ENCODE results near the gene TPP2.

TPP2 gene

GRCh38 chr13:102591988-102592781 is 4.6 kb upstream of the TPP2 start:
- in situ Hi-C loops (cut with MboI; ENCODE audit: low pct_unique_long_range_greater_than_20kb, low sequenced_read_pairs): no loop called here
- peak; percentile 88 for DNase-seq

- in situ Hi-C loops (cut with MboI; ENCODE audit: low pct_unique_long_range_greater_than_20kb, low sequenced_read_pairs): no loop called here
- no peak for DNase-seq
Observed at GRCh38 chr13:102593466-102593865, 3.3 kb upstream of the TPP2 start.

GRCh38 chr13:102597029-102597961 is 509 bp downstream of the TPP2 start:
- in situ Hi-C loops (cut with MboI; ENCODE audit: low pct_unique_long_range_greater_than_20kb, low sequenced_read_pairs): no loop called here
- DNase-seq: peak; percentile 88

GRCh38 chr13:102598061-102598460 is 1.3 kb downstream of the TPP2 start:
- no peak for DNase-seq

DNA sequence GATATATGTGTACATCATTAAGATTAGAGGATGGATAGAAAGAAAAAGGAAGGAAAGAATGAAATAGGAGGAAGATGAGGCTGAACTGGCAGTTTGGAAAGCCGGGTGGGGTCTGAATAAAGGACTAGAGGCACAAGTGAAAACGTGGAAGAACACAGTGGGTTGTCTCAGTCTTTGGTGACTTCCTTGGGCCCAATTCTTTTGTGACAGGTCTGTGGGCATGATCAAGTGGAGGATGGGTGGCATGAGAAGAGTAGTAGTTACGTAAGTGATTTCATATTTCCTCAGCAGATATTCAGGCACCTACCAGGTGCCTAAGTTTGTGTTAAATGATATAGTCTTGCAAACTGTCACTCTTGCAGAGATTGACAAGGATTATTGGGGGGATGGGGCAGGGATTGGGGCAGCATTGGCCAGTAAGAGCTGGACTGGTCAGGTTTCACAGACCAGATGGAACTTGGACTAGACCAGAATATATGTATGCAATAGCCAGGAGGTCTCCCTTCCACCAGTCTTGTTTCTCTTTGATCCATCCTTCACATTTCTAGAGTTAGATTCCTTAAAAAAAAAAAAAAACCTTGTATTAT is 2.7 kb downstream of the TPP2 start:
- in situ Hi-C loops (cut with MboI; ENCODE audit: low pct_unique_long_range_greater_than_20kb, low sequenced_read_pairs): no loop called here
- no peak for DNase-seq

More at GRCh38 chr13:102598061-102598460, 1.3 kb downstream of the TPP2 start:
- in situ Hi-C loops (cut with MboI; ENCODE audit: low pct_unique_long_range_greater_than_20kb, low sequenced_read_pairs): no loop called here

GRCh38 chr13:102606537-102607309 is 9.9 kb downstream of the TPP2 start:
- DNase-seq: no peak
- in situ Hi-C loops (cut with MboI; ENCODE audit: low pct_unique_long_range_greater_than_20kb, low sequenced_read_pairs): no loop called here

- in situ Hi-C loops (cut with MboI; ENCODE audit: low pct_unique_long_range_greater_than_20kb, low sequenced_read_pairs): no loop called here
- DNase-seq: no peak
Observed at GRCh38 chr13:102608974-102609373, 12.2 kb downstream of the TPP2 start.

GRCh38 chr13:102609696-102610095 is 12.9 kb downstream of the TPP2 start:
- no peak for DNase-seq
- in situ Hi-C loops (cut with MboI; ENCODE audit: low pct_unique_long_range_greater_than_20kb, low sequenced_read_pairs): no loop called here

- in situ Hi-C loops (cut with MboI; ENCODE audit: low pct_unique_long_range_greater_than_20kb, low sequenced_read_pairs): no loop called here
- DNase-seq: no peak
Observed at GRCh38 chr13:102610296-102610895, 13.6 kb downstream of the TPP2 start.

GRCh38 chr13:102617697-102618350 is 21.0 kb downstream of the TPP2 start:
- no peak for DNase-seq
- in situ Hi-C loops (cut with MboI; ENCODE audit: low pct_unique_long_range_greater_than_20kb, low sequenced_read_pairs): no loop called here

DNA sequence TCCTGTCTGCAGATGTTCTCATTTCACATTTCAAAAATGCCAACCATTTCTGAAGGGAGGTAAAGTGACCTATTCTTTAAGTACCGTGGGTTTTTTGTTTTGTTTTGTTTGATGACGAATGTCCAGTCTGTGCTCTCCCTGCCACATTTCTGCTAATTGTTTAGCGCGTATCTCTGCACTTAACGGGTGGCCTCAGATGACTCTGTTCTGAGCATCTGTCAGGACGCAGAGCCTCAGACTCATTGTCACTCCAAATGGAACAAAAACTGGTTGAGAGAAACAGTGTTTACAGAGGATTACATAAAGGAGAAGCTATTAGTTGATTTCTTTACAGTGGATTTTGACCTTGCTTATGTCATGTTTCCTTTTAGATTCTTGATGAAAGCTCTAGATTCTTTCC is 23.7 kb downstream of the TPP2 start:
- in situ Hi-C loops (cut with MboI; ENCODE audit: low pct_unique_long_range_greater_than_20kb, low sequenced_read_pairs): no loop called here
- no peak for DNase-seq

DNA sequence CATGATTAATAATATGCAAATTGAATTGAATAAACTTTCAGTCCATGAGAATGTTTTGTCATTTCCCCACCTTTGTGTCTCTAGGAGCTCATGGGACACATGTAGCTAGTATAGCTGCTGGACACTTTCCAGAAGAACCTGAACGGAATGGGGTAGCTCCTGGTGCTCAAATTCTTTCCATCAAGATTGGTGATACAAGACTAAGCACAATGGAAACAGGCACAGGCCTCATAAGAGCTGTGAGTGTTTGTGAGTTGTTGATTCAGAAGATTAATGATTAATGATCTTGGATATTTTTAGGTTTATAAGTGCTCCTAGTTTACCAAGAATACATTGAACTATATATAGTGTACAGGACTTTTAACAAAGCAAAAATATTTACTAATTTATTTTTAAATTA is 30.1 kb downstream of the TPP2 start:
- no peak for DNase-seq
- in situ Hi-C loops (cut with MboI; ENCODE audit: low pct_unique_long_range_greater_than_20kb, low sequenced_read_pairs): no loop called here

GRCh38 chr13:102628559-102628958 is 31.8 kb downstream of the TPP2 start:
- in situ Hi-C loops (cut with MboI; ENCODE audit: low pct_unique_long_range_greater_than_20kb, low sequenced_read_pairs): no loop called here
- no peak for DNase-seq

GRCh38 chr13:102631198-102631597 is 34.4 kb downstream of the TPP2 start:
- DNase-seq: no peak
- in situ Hi-C loops (cut with MboI; ENCODE audit: low pct_unique_long_range_greater_than_20kb, low sequenced_read_pairs): no loop called here

DNA sequence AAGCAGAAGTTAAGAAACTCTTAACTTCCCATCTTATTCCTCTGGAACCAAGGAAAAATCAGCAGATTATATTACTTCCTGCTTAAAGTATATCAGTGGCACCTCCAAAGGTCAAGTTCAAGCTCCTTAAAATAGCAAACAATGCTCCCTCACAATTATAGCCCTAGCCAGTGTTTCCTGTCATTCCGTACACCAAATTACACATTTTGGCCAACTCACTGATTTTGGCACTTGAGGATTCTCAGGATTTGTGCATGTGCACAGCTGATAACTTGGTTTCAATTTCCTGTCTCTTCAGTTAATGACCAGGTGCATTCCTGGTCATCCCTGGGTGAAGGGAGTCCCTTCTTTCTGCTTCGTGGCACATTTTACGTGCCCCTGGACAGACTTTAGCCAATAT is 42.0 kb downstream of the TPP2 start:
- no peak for DNase-seq
- in situ Hi-C loops (cut with MboI; ENCODE audit: low pct_unique_long_range_greater_than_20kb, low sequenced_read_pairs): no loop called here

DNA sequence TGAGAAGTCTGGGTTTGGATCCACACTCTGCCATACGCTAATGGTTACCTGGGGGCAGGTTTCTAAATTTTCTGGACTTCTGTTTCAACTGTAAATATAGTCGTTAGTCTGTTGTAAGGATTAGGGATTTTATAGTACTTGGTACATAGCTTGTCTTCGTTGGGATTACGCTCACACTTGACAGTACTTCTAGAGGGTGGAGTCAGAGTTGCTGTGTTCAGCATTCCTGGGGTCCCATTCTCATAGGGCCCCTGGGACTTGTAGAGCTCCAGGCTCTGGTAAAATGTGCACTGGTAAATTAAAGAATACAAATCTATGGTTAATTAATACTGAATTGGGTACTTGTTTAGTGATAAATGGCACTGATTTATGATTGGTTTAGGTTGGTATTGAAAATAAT is 45.2 kb downstream of the TPP2 start:
- in situ Hi-C loops (cut with MboI; ENCODE audit: low pct_unique_long_range_greater_than_20kb, low sequenced_read_pairs): no loop called here
- no peak for DNase-seq

DNA sequence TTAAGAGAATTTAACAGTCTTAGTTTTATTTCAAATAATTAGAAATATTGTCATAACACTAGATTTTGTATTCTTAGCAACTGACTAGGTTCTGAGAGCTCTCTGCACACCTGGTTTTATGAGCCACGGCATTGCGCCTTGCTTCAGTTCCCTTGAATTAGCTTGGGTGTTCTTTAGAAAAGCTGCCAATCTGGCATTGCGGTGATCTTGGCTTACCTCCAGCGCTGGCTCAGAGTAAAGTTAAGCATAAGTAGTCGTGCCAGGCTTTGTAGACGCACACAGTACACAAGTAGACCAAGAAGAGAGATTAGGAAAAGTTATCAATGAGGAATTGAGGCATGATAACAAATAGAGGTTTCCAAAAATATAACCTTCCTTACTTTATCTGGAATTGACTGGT is 45.7 kb downstream of the TPP2 start:
- DNase-seq: no peak
- in situ Hi-C loops (cut with MboI; ENCODE audit: low pct_unique_long_range_greater_than_20kb, low sequenced_read_pairs): no loop called here

- in situ Hi-C loops (cut with MboI; ENCODE audit: low pct_unique_long_range_greater_than_20kb, low sequenced_read_pairs): no loop called here
- no peak for DNase-seq
Observed at GRCh38 chr13:102643656-102644055, 46.9 kb downstream of the TPP2 start.
